Motor neuron (in vitro differentiated cells): ENCODE results near the gene EMILIN2. TPM values are rescaled to one million over a fixed set of nuclear protein-coding genes. Genes with fewer than 3 reads are reported as not detected.
A peak's percentile ranks its signal among the peaks of the same experiment; 100 is the strongest.

Experiments used
- ATAC-seq, 8 experiments: fragments of 200-7000 bp; cut with Tn5 transposase; replicated peaks in 6 of 8; 2 replicates each; pipeline ENCODE4 v1.8.0; 2021; ENCODE audit warnings: mild to moderate bottlenecking in 8 of 8, moderate library complexity in 8 of 8
- H3K27ac ChIP-seq, 2 donors: fragments of 250-450 bp; sonication (Bioruptor Pico); 2 replicates each; pipeline ENCODE4 v1.9.0; 2021; ENCODE audit warnings: antibody characterized with exemption in 2 of 2, mild to moderate bottlenecking in 2 of 2, moderate library complexity in 1 of 2
- H3K4me1 ChIP-seq, 2 donors: fragments of 250-450 bp; sonication (Bioruptor Pico); replicated peaks in 1 of 2; 2 replicates each; pipeline ENCODE4 v1.6.1; 2021; ENCODE audit warnings: antibody characterized with exemption in 2 of 2, mild to moderate bottlenecking in 2 of 2, moderate library complexity in 1 of 2
- H3K4me3 ChIP-seq, 5 donors: fragments of 250-450 bp; sonication (Bioruptor Pico); 2 replicates each; pipeline ENCODE4 v1.9.0; 2021; ENCODE audit warnings: antibody characterized with exemption in 5 of 5, mild to moderate bottlenecking in 5 of 5, moderate library complexity in 4 of 5
- WGBS, 10 experiments: fragments of 450-650 bp; shearing (Covaris generic); methylation state at CpG; one replicate each; pipeline ENCODE4 v1.0.0; 2022; 5-methylcytosine and 5-hydroxymethylcytosine counted together
- in situ Hi-C, 9 experiments: fragments of 400-800 bp; cut with MboI; loops; one replicate each; pipeline ENCODE4 v1.15.0; 2021; ENCODE audit warnings: low sequenced_read_pairs in 9 of 9, low pct_unique_long_range_greater_than_20kb in 2 of 9; ENCODE audit not compliant: unreplicated experiment in 9 of 9
- total RNA-seq, 8 experiments: library from RNA; unstranded; fragments of 300-600 nt; gene quantifications; 2 replicates each; pipeline versions ENCODE4 v1.2.3 to v1.2.4, GENCODE V29; 2022

EMILIN2 gene
- total RNA-seq, 8 experiments from 2014 or later = 0.33 to 22.2 (median 1.4) TPM

DNA sequence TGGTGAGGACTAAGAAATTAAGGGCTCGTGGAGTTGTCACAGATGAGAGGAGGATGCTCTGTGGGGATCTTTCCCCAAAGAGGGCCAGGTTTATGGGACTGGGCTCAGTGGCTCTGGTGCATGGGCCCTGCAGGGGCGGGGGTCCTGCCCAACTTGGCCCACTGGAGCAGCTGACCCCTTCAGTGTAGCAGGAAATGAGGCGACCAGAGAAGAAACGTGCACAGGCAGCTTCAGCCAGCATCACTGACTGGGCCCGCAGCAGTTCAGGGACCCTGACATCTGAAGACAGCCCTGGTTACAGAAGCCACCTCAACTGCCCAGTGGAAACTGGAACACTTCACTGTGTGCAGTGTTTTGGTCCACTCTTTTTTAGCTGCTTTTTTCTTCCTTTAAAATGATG is 72.8 kb downstream of the EMILIN2 start:
- ATAC-seq = no peak
- H3K4me3 ChIP-seq = no peak overlapping the region
- no peak overlapping the region for H3K27ac ChIP-seq
- no peaks in the 10 kb centered on the region for H3K4me1 ChIP-seq
- in situ Hi-C loops = no loop called here
- WGBS, 10 experiments = 80 to 100% (median 100%) methylated on average over 1 to 5 of the region's 5 CpGs; no CpG with 5 or more reads in 2 of the 10 experiments

DNA sequence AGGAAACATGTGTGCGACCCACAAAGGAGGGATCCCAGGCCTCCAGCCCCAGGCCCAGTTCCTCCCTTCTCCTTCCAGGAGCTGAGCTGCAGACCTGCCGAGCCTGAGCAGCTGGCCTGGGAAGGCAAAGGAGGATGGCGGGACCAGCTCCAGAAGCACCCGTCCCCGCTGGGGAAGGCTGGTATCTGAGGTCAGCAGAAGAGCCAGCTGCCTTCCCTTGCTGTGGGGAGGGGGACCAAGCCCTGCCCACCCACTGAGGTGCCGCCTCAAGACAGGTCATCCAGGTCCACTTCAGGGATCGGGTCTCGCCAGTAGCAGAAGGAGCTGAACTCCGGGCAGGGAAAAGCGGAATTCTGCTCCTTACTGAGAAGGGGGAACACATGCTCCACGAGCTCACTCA is 73.2 kb downstream of the EMILIN2 start:
- in situ Hi-C loops = no loop called here
- 60 to 92% (median 85%) methylated on average over 1 to 8 of the region's 11 CpGs; no CpG with 5 or more reads in 3 of the 10 experiments for WGBS, 10 experiments
- no peaks in the 10 kb centered on the region for H3K4me1 ChIP-seq
- H3K27ac ChIP-seq = no peak overlapping the region
- no peak for ATAC-seq
- no peak overlapping the region for H3K4me3 ChIP-seq

DNA sequence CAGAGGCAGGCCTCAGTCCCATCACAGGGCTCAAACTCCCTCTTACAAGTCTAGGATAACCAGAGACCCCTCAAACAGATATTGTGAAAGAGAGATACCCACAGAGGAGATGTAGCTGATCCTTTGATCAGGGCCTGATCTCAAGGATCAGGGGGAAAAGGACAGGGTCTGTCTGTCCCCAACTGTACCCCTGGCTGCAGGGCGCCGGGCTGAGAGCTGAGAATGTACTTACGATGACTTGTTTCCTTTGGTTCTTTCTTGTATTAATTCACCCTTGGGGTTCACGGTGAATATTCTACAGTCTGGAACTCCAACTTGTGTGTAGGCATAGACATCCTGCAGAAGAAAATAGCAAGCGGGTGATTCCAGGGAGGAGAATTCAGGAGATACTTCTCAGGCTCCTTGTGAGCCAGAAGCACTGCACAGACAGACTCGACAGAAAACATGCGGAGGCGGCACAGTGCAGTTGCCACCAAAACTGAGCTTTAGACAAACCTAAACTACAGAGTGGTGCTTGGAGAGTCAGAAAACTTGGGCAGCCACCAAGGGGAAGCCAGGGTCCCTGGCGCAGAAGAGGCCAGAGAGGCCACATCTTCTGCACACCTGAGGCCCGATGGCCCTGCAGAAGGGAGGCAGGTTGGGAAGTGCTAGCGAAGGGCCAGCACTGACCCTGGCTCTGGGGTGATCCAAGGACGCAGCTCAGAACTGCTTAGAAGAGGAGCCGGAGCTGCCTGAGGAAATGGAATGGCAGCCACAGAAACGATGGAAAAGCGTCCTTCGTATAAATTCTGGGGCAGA is 73.9 kb downstream of the EMILIN2 start:
- WGBS, 10 experiments = 73 to 100% (median 89%) methylated on average over 4 to 12 of the region's 16 CpGs; no CpG with 5 or more reads in 2 of the 10 experiments
- Histone ChIP-seq H3K4me3 (no peak overlapping the region), H3K27ac (no peak overlapping the region), H3K4me1 (no peaks in the 10 kb centered on the region)
- in situ Hi-C loops = no loop called here
- no peak for ATAC-seq

DNA sequence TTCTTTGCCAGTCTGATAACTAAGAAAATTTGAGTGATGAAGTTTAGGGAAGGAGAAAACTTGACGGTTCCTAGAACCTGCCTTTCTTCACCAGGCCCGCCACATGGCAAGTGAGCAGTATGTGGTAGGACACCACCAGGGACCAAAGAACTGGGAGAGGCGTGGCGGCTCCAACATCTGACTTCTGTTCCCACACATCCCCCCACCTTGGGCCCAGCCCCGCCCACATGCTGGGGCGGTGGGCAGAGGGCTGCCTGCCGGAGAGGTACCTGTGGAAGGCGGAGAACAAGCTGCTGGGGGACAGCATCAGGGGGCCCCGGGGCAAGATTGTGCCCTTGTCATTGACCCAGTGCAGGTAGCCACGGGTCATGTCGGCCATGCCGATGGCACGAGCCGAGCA is 75.0 kb downstream of the EMILIN2 start:
- WGBS, 10 experiments = 60 to 100% (median 100%) methylated on average over 1 to 2 of the region's 14 CpGs; no CpG with 5 or more reads in 3 of the 10 experiments
- no peak for ATAC-seq

DNA sequence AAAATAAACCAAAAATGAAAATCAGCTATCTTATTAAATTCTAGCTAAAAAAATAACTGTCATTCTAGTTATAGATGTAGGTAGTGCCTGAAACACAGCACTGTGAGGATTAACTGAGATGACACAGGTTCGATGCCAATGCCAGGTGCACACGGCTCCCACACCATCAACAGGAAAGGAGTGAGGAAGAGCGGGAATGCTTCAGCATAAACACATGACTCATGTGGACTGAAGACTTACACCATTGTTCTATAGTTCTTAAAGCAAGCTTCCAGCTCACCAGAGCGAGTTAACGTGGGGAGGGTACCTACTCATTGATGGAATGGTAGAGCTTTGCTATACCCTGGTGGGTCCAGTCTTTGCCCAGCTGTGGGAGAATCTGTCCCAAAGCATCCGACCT is 76.7 kb downstream of the EMILIN2 start:
- ATAC-seq = no peak
- no peak overlapping the region for H3K27ac ChIP-seq
- 89 to 100% (median 98%) methylated on average over 1 to 6 of the region's 6 CpGs for WGBS, 10 experiments
- no peak overlapping the region for H3K4me3 ChIP-seq
- in situ Hi-C loops = no loop called here
- no peaks in the 10 kb centered on the region for H3K4me1 ChIP-seq

More for the DNA sequence above, 75.0 kb downstream of the EMILIN2 start:
- Histone ChIP-seq H3K4me1 (no peaks in the 10 kb centered on the region), H3K4me3 (no peak overlapping the region), H3K27ac (no peak overlapping the region)
- in situ Hi-C loops = no loop called here

DNA sequence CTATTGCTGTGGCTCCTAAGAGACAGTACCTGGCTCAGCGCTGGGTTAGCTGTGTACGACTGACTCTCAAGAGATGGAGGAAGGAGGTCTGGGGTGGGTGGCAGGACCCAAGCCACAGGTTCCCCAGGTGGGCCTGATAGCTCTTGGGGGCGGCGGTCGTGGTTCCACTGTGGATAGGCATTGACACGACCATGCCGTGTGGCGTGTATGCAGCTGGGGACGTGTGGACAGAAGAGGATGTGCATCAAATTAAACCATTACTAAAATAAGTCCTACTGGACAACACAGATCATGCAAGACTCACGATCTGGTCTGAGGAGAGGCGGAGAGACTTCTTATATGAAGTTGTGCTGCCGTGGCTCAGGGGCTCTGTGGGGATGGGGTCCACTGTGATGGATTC is 78.1 kb downstream of the EMILIN2 start:
- ATAC-seq = no peak
- no peak overlapping the region for H3K27ac ChIP-seq

DNA sequence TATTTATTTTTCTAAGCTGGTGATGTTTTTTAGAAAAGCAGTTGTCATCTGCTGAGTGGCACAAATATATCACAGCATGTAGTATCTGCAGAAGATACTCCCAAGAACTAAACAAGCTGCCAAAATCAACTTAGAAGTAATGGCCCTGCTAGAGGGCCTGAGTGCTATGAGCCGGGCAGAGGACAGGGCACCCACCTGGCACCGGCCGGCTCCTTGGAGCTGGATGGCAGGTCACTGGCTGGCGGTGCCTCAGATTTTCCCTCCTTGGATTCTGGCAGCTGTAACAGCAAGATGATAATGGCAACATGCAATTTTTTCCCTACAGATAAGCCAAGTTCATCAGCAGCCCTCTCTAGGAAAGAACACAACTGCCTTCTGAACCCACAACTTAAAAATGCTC is 79.7 kb downstream of the EMILIN2 start:
- Histone ChIP-seq H3K27ac (no peak overlapping the region), H3K4me1 (no peaks in the 10 kb centered on the region), H3K4me3 (no peak overlapping the region)
- in situ Hi-C loops = loop anchor here in 7 of 9 experiments (25.0 kb wide), 3 partner anchors 211 to 736 kb away; partner anchors contain the start of gene MYL12A (in 5 of the 7)
- 60 to 100% (median 88%) methylated on average over 1 to 4 of the region's 4 CpGs; no CpG with 5 or more reads in 5 of the 10 experiments for WGBS, 10 experiments
- no peak for ATAC-seq

More for the DNA sequence above, 78.1 kb downstream of the EMILIN2 start:
- Histone ChIP-seq H3K4me3 (no peak overlapping the region), H3K4me1 (no peaks in the 10 kb centered on the region)
- in situ Hi-C loops = loop anchor here in 7 of 9 experiments (25.0 kb wide), 3 partner anchors 212 to 737 kb away; partner anchors contain the start of gene MYL12A (in 5 of the 7)
- 40 to 100% (median 91%) methylated on average over 1 to 4 of the region's 12 CpGs; no CpG with 5 or more reads in 3 of the 10 experiments for WGBS, 10 experiments

DNA sequence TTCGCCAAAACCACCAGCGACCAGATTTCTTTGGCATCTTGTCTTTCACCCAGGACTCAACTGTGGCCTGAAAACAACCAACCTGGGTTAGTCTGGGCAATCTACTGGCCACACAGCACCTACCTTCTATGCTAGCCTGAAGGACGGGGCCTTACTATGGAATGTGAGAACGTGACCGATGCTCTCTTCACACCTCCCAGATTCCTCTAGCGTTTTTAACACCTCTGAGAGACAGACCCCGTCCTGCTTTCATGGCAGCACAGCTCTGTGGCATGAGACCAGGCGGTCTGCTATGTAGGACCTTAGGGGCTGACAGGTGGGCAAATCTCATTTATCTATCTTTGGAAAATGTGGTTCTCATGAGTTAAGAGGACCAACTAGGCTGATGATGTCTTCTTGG is 80.9 kb downstream of the EMILIN2 start:
- no peak for ATAC-seq
- in situ Hi-C loops = loop anchor here in 7 of 9 experiments (25.0 kb wide), 3 partner anchors 210 to 735 kb away; partner anchors contain the start of gene MYL12A (in 5 of the 7)
- 95 to 100% (median 100%) methylated on average over 1 to 4 of the region's 8 CpGs; no CpG with 5 or more reads in 3 of the 10 experiments for WGBS, 10 experiments
- Histone ChIP-seq H3K4me1 (no peaks in the 10 kb centered on the region), H3K27ac (no peak overlapping the region), H3K4me3 (no peak overlapping the region)

DNA sequence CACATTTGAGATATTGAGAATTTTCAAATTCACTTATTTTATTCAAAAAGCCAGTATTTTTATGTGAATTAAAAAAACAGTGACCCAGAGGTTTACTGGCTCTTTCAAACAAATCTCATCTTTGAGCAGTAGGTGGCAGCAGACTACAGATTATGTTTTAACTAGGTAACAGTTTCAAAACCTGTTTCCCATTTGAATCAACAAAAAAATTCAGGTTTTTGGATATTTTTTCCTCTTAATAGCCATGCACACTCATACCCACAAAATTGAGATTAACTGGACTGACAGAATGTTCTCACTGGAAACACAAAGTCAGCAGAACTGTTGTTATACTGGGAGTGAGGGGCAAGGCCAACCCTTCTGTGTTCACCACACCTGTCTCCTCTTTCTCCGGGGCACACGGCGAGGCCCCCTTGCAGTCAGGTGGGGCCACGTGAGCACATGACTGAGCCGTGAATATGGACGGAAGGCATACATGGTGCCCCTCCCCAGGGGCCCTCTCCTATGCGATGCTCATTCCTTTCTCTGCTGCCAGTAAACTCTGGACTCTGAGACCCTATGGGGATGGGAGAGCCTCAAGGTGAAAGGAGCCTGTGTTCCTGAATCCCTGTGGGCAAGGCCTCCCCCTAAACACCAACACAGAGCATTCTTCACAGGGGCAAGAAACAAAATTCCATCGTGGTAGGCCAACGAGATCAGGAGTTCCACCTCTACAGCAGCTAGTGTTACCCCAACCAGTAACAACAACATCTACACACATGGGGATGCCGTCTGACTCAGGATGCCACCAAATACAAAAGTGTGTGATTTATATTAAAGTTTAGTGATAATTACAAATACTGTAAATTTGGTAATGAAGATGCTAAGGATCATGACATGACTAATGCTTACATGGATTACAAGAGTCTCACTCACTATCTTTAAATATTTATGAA is 85.7 kb downstream of the EMILIN2 start:
- in situ Hi-C loops = loop anchor here in 7 of 9 experiments (25.0 kb wide), 3 partner anchors 205 to 730 kb away; partner anchors contain the start of gene MYL12A (in 5 of the 7)
- Histone ChIP-seq H3K27ac (no peak overlapping the region), H3K4me3 (no peak overlapping the region), H3K4me1 (no peaks in the 10 kb centered on the region)
- ATAC-seq = peak in 6 of 8 experiments; percentile 18 to 65 (median 46)
- 20 to 88% (median 50%) methylated on average over 1 to 9 of the region's 10 CpGs; no CpG with 5 or more reads in 3 of the 10 experiments for WGBS, 10 experiments

DNA sequence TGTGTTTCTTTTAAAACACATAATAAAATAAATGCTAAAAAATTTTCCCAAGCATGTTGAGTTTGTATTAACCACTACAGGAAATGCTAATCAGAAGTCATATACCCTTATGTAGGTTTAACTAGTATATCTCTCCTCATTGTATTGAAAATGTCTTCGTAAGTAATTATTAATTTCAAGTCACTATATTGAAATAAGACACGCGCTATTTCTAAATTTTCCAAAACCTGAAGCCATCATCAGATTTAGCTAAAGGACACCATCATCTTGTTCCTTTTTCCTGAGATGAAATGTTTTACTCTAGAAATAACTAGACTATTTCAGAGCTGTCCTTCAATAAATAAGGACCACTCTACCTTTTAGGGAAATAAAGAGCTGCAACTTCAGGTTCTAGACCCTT is 87.2 kb downstream of the EMILIN2 start:
- in situ Hi-C loops = loop anchor here in 7 of 9 experiments (25.0 kb wide), 3 partner anchors 203 to 728 kb away; partner anchors contain the start of gene MYL12A (in 5 of the 7)
- Histone ChIP-seq H3K4me3 (no peak overlapping the region), H3K4me1 (no peaks in the 10 kb centered on the region), H3K27ac (no peak overlapping the region)
- no peak for ATAC-seq
- WGBS, 10 experiments = 50 to 100% (median 88%) methylated on average over 1 to 3 of the region's 3 CpGs

DNA sequence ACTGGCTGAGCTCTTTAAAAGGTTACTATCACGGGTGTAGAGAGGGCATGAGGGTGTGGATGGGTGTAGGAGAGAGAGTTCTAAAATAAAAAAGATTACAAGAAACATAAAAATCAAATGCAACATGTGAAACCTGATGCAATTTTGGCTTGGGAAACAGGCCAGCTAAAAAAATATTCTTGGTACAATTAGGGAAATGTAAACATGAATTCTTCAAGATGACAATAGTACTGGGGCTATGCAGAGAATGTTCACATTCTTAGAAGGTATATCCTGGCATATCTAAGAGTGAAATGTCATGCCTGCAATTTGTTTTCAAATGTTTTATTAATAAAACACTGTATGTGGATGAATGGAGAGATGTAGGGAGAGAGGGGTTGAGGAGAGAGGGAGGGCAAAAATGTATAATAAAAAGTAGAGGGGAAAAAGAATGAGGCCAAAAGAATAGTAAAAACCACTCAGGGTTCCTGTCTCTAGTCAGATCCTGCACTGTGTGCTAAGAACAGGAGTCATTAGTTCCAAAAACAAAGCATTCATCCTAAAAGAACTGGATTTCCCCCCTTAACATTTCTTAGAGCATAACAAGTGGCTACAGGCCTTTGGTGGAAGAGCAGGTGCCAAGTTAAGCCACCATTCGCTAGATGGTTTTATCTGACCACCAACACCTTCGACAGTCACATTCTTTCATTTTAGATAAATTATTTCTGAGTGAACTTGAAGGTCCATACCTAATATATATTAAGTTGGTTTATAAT is 88.8 kb downstream of the EMILIN2 start:
- Histone ChIP-seq H3K27ac (no peak overlapping the region), H3K4me3 (no peak overlapping the region), H3K4me1 (no peaks in the 10 kb centered on the region)
- in situ Hi-C loops = loop anchor here in 7 of 9 experiments (25.0 kb wide), 3 partner anchors 202 to 727 kb away; partner anchors contain the start of gene MYL12A (in 5 of the 7)
- 13 to 100% (median 93%) methylated on average over 1 to 3 of the region's 3 CpGs for WGBS, 10 experiments
- no peak for ATAC-seq

DNA sequence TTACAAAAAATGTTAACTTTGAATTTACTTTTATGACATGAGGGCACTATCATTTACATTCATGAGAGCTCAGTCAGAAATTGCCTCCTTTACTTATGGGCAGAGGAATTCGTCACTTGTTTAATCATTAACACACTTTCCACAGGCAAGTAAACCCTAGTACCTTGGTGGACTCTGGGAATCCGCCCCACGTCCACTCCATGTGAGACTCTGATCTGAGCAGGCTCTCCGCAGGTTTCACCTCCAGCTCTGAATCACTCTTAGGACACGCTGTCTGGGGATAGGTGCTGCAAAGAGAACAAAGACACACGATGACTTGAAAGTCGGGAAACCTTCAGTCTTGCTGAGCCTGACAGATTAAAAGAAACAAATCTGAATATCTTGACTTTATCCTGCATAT is 92.5 kb downstream of the EMILIN2 start:
- ATAC-seq = no peak
- in situ Hi-C loops = loop anchor here in 7 of 9 experiments (25.0 kb wide), 3 partner anchors 198 to 723 kb away; partner anchors contain the start of gene MYL12A (in 5 of the 7)
- Histone ChIP-seq H3K4me1 (no peaks in the 10 kb centered on the region), H3K4me3 (no peak overlapping the region), H3K27ac (no peak overlapping the region)
- 33 to 100% (median 85%) methylated on average over 1 to 7 of the region's 7 CpGs for WGBS, 10 experiments
